ENCODE measurements around the gene CRYBG1.

- TF ChIP-seq, protein P1, sequence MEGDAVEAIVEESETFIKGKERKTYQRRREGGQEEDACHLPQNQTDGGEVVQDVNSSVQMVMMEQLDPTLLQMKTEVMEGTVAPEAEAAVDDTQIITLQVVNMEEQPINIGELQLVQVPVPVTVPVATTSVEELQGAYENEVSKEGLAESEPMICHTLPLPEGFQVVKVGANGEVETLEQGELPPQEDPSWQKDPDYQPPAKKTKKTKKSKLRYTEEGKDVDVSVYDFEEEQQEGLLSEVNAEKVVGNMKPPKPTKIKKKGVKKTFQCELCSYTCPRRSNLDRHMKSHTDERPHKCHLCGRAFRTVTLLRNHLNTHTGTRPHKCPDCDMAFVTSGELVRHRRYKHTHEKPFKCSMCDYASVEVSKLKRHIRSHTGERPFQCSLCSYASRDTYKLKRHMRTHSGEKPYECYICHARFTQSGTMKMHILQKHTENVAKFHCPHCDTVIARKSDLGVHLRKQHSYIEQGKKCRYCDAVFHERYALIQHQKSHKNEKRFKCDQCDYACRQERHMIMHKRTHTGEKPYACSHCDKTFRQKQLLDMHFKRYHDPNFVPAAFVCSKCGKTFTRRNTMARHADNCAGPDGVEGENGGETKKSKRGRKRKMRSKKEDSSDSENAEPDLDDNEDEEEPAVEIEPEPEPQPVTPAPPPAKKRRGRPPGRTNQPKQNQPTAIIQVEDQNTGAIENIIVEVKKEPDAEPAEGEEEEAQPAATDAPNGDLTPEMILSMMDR (IDR thresholded peaks at IDR 0.05; ENCODE audit: poor library complexity), result no peak
- TF ChIP-seq EZH2phosphoT487 (IDR thresholded peaks at IDR 0.05; ENCODE audit: low read depth, severe bottlenecking, unreplicated experiment) (no peak), EZH2 (IDR thresholded peaks at IDR 0.05; ENCODE audit: borderline replicate concordance) (no peak)
Measured at GRCh38 chr6:106533054-106533453, 172.5 kb downstream of the CRYBG1 start.
